Activated CD8-positive, alpha-beta T cell treated with anti-CD3 and anti-CD28 coated beads for 36 hours (primary cell): ENCODE data around the gene MND1. TPM values are rescaled to one million over a fixed set of nuclear protein-coding genes. Genes with fewer than 3 reads are reported as not detected.

Experiments
- ATAC-seq: fragments of 200-7000 bp; cut with Tn5 transposase; one replicate; pipeline ENCODE4 v1.10.0; 2021; ENCODE audit warnings: mild to moderate bottlenecking, moderate library complexity
- CTCF ChIA-PET: fragments of 350-600 bp; sonication (Branson Sonifier 250); formaldehyde crosslinking; loops from one replicate; lab custom pipeline; 2021; ENCODE audit warnings: antibody characterized with exemption; lab: Charles Lee
- POLR2A ChIA-PET: fragments of 350-600 bp; sonication (Branson Sonifier 250); formaldehyde crosslinking; loops from one replicate; lab custom pipeline; 2021; ENCODE audit warnings: antibody characterized with exemption; lab: Charles Lee
- DNase-seq: peaks from one replicate; pipeline ENCODE4 v3.0.0-alpha.2; 2020
- H3K27ac Mint-ChIP-seq: one replicate; pipeline ENCODE4 v1.8.0; 2021; ENCODE audit warnings: mild to moderate bottlenecking, mixed read lengths
- H3K27me3 Mint-ChIP-seq: one replicate; pipeline ENCODE4 v1.8.0; 2021; ENCODE audit warnings: mixed read lengths
- H3K36me3 Mint-ChIP-seq: one replicate; pipeline ENCODE4 v1.8.0; 2021; ENCODE audit warnings: low read depth, mixed read lengths
- H3K4me1 Mint-ChIP-seq: one replicate; pipeline ENCODE4 v1.8.0; 2021; ENCODE audit warnings: low read depth, mixed read lengths
- H3K4me3 Mint-ChIP-seq: one replicate; pipeline ENCODE4 v1.8.0; 2021; ENCODE audit warnings: mild to moderate bottlenecking, moderate library complexity, mixed read lengths
- H3K9me3 Mint-ChIP-seq: one replicate; pipeline ENCODE4 v1.8.0; 2021; ENCODE audit warnings: mixed read lengths
- CTCF ChIP-seq: fragments of 200-600 bp; IDR thresholded peaks from one replicate; pipeline ENCODE4 v1.8.0; 2022; ENCODE audit warnings: antibody characterized with exemption, mild to moderate bottlenecking
- intact Hi-C: fragments of 100-400 bp; cut with micrococcal nuclease; formaldehyde crosslinking; loops from one replicate; pipeline ENCODE4 v1.10.0; 2022
- total RNA-seq, 2 experiments: library from RNA; stranded (reverse); gene quantifications; one replicate each; pipeline ENCODE4 v1.2.3, GENCODE V29; 2021

Gene MND1
- total RNA-seq, 2 experiments from 2014 or later: 48.0 to 50.0 TPM

- ATAC-seq (no peak), DNase-seq (no peak)
- ChIA-PET POLR2A (interaction anchor here (1.0 to 1.1 kb wide), 2 partner anchors 9 to 227 kb away, joined by 3 to 4 read pairs; no protein-coding TSS in a partner anchor), CTCF (interaction anchor here (1.0 to 1.2 kb wide), 4 partner anchors 12 to 291 kb away, joined by 3 read pairs; no protein-coding TSS in a partner anchor)
- no peak overlapping the region for H3K4me3 Mint-ChIP-seq
- intact Hi-C loops: no loop called here
- peaks cover 7% of the 10 kb centered on the region for H3K9me3 Mint-ChIP-seq
- no peak overlapping the region for H3K27ac Mint-ChIP-seq
- TF ChIP-seq CTCF: no peak
- peaks cover 9% of the 10 kb centered on the region for H3K4me1 Mint-ChIP-seq
- peaks cover 41% of the 10 kb centered on the region for H3K36me3 Mint-ChIP-seq
- no peaks in the 10 kb centered on the region for H3K27me3 Mint-ChIP-seq
Measured at GRCh38 chr4:153374442-153374841, 30.0 kb downstream of the MND1 start.

GRCh38 chr4:153375303-153375702 is 30.8 kb downstream of the MND1 start:
- Mint-ChIP-seq H3K36me3 (peaks cover 34% of the 10 kb centered on the region), H3K4me1 (peaks cover 9% of the 10 kb centered on the region), H3K27me3 (no peaks in the 10 kb centered on the region), H3K4me3 (no peak overlapping the region), H3K9me3 (peaks cover 7% of the 10 kb centered on the region), H3K27ac (no peak overlapping the region)
- DNase-seq: no peak
- TF ChIP-seq CTCF: no peak
- ATAC-seq: no peak
- ChIA-PET POLR2A (interaction anchor here (1.0 to 1.1 kb wide), 4 partner anchors 10 to 30 kb away, joined by 3 to 4 read pairs (median 3); no protein-coding TSS in a partner anchor), CTCF (interaction anchor here (1.0 to 1.6 kb wide), 8 partner anchors 11 to 374 kb away, joined by 3 to 7 read pairs (median 3); no protein-coding TSS in a partner anchor)
- intact Hi-C loops: no loop called here

GRCh38 chr4:153383131-153383530 is 38.6 kb downstream of the MND1 start:
- Mint-ChIP-seq H3K27me3 (no peaks in the 10 kb centered on the region), H3K36me3 (peaks cover 9% of the 10 kb centered on the region), H3K4me3 (no peak overlapping the region), H3K9me3 (no peaks in the 10 kb centered on the region), H3K27ac (no peak overlapping the region), H3K4me1 (peaks cover 6% of the 10 kb centered on the region)
- intact Hi-C loops: no loop called here
- DNase-seq: no peak
- no peak for ATAC-seq
- no peak for TF ChIP-seq CTCF
- POLR2A ChIA-PET: no interaction called here
- CTCF ChIA-PET: interaction anchor here (2.2 kb wide), 1 partner anchor 37 kb away, joined by 7 read pairs; no protein-coding TSS in a partner anchor

GRCh38 chr4:153384160-153384559 is 39.7 kb downstream of the MND1 start:
- peaks cover 8% of the 10 kb centered on the region for H3K36me3 Mint-ChIP-seq
- no peaks in the 10 kb centered on the region for H3K9me3 Mint-ChIP-seq
- ATAC-seq (no peak), DNase-seq (no peak)
- CTCF ChIA-PET: no interaction called here
- H3K4me1 Mint-ChIP-seq: no peaks in the 10 kb centered on the region
- no peaks in the 10 kb centered on the region for H3K27me3 Mint-ChIP-seq
- H3K27ac Mint-ChIP-seq: no peak overlapping the region
- intact Hi-C loops: no loop called here
- POLR2A ChIA-PET: no interaction called here
- no peak overlapping the region for H3K4me3 Mint-ChIP-seq
- no peak for TF ChIP-seq CTCF

GRCh38 chr4:153385784-153386183 is 41.3 kb downstream of the MND1 start:
- H3K4me3 Mint-ChIP-seq: no peak overlapping the region
- H3K27me3 Mint-ChIP-seq: no peaks in the 10 kb centered on the region
- H3K4me1 Mint-ChIP-seq: no peaks in the 10 kb centered on the region
- POLR2A ChIA-PET: no interaction called here
- ATAC-seq (no peak), DNase-seq (no peak)
- H3K27ac Mint-ChIP-seq: no peak overlapping the region
- TF ChIP-seq CTCF: no peak
- CTCF ChIA-PET: interaction anchor here (0.7 to 1.1 kb wide), 2 partner anchors 13 to 18 kb away, joined by 3 to 4 read pairs; no protein-coding TSS in a partner anchor
- intact Hi-C loops: no loop called here
- peaks cover 8% of the 10 kb centered on the region for H3K36me3 Mint-ChIP-seq
- H3K9me3 Mint-ChIP-seq: no peaks in the 10 kb centered on the region
